Endothelial cell of umbilical vein (primary cell): ENCODE results near the gene CACNA2D2. TPM values are rescaled to one million over a fixed set of nuclear protein-coding genes. Genes with fewer than 3 reads are reported as not detected.

Experiments
- BruUV-seq: library from RNA; stranded (reverse); fragments of 400-500 nt; replicated peaks from 2 replicates; lab custom pipeline; 2021; lab: Mats Ljungman, UMichigan
- CTCF ChIA-PET: fragments of 300-600, 350-600 bp; sonication (Branson Sonifier 250); formaldehyde crosslinking; loops from one replicate; lab custom pipeline; 2021; ENCODE audit warnings: antibody characterized with exemption, inconsistent platforms; lab: Charles Lee
- POLR2A ChIA-PET: fragments of 300-600, 350-600 bp; sonication (Branson Sonifier 250); formaldehyde crosslinking; loops from one replicate; lab custom pipeline; 2021; ENCODE audit warnings: antibody characterized with exemption, inconsistent platforms; lab: Charles Lee
- DNase-seq: peaks from one replicate; pipeline ENCODE4 v3.0.0-alpha.2; 2011; ENCODE audit warnings: low read depth, low spot score
- FAIRE-seq: peaks from 2 replicates; lab custom pipeline; 2011; peaks lifted over from hg19 to GRCh38; lab: Jason Lieb, UNC
- H2AFZ ChIP-seq: 2 replicates; pipeline ENCODE4 v1.6.0; 2012; ENCODE audit warnings: low read depth, low read length, control low read depth, inconsistent platforms
- H3K27ac ChIP-seq: 2 replicates; pipeline ENCODE4 v1.5.1; 2011; ENCODE audit warnings: low read depth, mild to moderate bottlenecking, control low read depth, low read length, moderate library complexity; ENCODE audit not compliant: insufficient read depth
- H3K27me3 ChIP-seq, 2 experiments: 2 replicates each; pipeline versions ENCODE4 v1.6.0 to v1.6.1; 2011; ENCODE audit warnings: low read length in 2 of 2, mixed read lengths in 1 of 2; ENCODE audit not compliant: control insufficient read depth in 2 of 2, insufficient read depth in 2 of 2
- H3K36me3 ChIP-seq, 2 experiments: 2 replicates in 1 of 2; 3 replicates in 1 of 2; pipeline ENCODE4 v1.5.1; 2011; ENCODE audit warnings: low read length in 2 of 2, mild to moderate bottlenecking in 1 of 2, moderate library complexity in 1 of 2; ENCODE audit not compliant: control insufficient read depth in 2 of 2, insufficient read depth in 2 of 2; ENCODE audit errors: extremely low read depth in 1 of 2
- H3K4me1 ChIP-seq: 3 replicates; pipeline ENCODE4 v1.5.1; 2011; ENCODE audit warnings: mild to moderate bottlenecking, low read length; ENCODE audit not compliant: control insufficient read depth, insufficient read depth; ENCODE audit errors: extremely low read depth
- H3K4me2 ChIP-seq: 2 replicates; pipeline ENCODE4 v1.6.1; 2011; ENCODE audit warnings: low read length, control low read depth, mixed read lengths; ENCODE audit not compliant: insufficient read depth
- H3K4me3 ChIP-seq, 3 experiments: fragments of 200-600 bp in 1 of 3; sonication (generic), shearing (Covaris generic) in 1 of 3; replicated peaks in 1 of 3; 2 replicates each; pipeline ENCODE4 v1.5.1; 2011 to 2016; ENCODE audit warnings: control low read depth in 3 of 3, low read length in 3 of 3, mild to moderate bottlenecking in 2 of 3, inconsistent platforms in 1 of 3, low read depth in 1 of 3, moderate library complexity in 1 of 3; ENCODE audit not compliant: insufficient read depth in 1 of 3
- H3K79me2 ChIP-seq: 2 replicates; pipeline ENCODE4 v1.6.0; 2012; ENCODE audit warnings: low read length, inconsistent platforms; ENCODE audit not compliant: control insufficient read depth, insufficient read depth
- H3K9ac ChIP-seq: replicated peaks from 2 replicates; pipeline ENCODE3; 2011; ENCODE audit warnings: low read length, control low read depth; ENCODE audit not compliant: insufficient read depth; ENCODE audit errors: extremely low read depth
- H3K9me1 ChIP-seq: replicated peaks from 3 replicates; pipeline ENCODE4 v1.6.0; 2011; ENCODE audit warnings: mild to moderate bottlenecking, low read length; ENCODE audit not compliant: control insufficient read depth, insufficient read depth; ENCODE audit errors: extremely low read depth
- H3K9me3 ChIP-seq: replicated peaks from 2 replicates; pipeline ENCODE4 v1.5.1; 2012; ENCODE audit warnings: low read length, inconsistent platforms; ENCODE audit not compliant: control insufficient read depth, insufficient read depth
- H4K20me1 ChIP-seq: replicated peaks from 2 replicates; pipeline ENCODE3; 2011; ENCODE audit warnings: mild to moderate bottlenecking, low read length; ENCODE audit not compliant: control insufficient read depth, insufficient read depth; ENCODE audit errors: extremely low read depth
- EZH2 ChIP-seq: IDR thresholded peaks from 2 replicates; pipeline ENCODE4 v1.6.1; 2012; ENCODE audit warnings: borderline replicate concordance, low read depth, mild to moderate bottlenecking, moderate library complexity, low read length, inconsistent platforms; ENCODE audit not compliant: severe bottlenecking
- FOS ChIP-seq: IDR thresholded peaks from 2 replicates; pipeline ENCODE4 v1.6.1; 2011; ENCODE audit warnings: mild to moderate bottlenecking, low read length, moderate library complexity, borderline replicate concordance; ENCODE audit not compliant: insufficient read depth
- GATA2 ChIP-seq: IDR thresholded peaks from 2 replicates; pipeline ENCODE4 v1.7.0; 2011; ENCODE audit warnings: low read depth, mild to moderate bottlenecking, moderate library complexity, mixed read lengths, low read length; ENCODE audit not compliant: insufficient read length, insufficient read depth
- JUN ChIP-seq: IDR thresholded peaks from 2 replicates; pipeline ENCODE4 v1.6.1; 2011; ENCODE audit warnings: borderline replicate concordance, low read depth; ENCODE audit not compliant: insufficient read length, insufficient read depth
- MYC ChIP-seq: IDR thresholded peaks from one replicate; pipeline ENCODE4 v1.6.1; 2011; ENCODE audit warnings: mild to moderate bottlenecking, low read depth, low read length
- POLR2A ChIP-seq: IDR thresholded peaks from 2 replicates; pipeline ENCODE4 v1.6.1; 2012; ENCODE audit warnings: low read depth, mild to moderate bottlenecking, control low read depth, low read length
- POLR2AphosphoS5 ChIP-seq: IDR thresholded peaks from 2 replicates; pipeline ENCODE4 v1.6.1; 2012; ENCODE audit warnings: low read depth, mild to moderate bottlenecking, control low read depth, low read length, moderate library complexity; ENCODE audit not compliant: insufficient read depth
- dilution Hi-C: fragments of 300-500 bp; cut with MboI; formaldehyde crosslinking; loops from one replicate; pipeline ENCODE4 v1.15.0; 2019; ENCODE audit warnings: low sequenced_read_pairs; ENCODE audit not compliant: extremely low pct_ligation_motif_present
- intact Hi-C: fragments of 100-400 bp; cut with micrococcal nuclease; formaldehyde crosslinking; loops from one replicate; pipeline ENCODE4 v1.10.0; 2022
- polyA plus RNA-seq, 4 experiments: library from polyadenylated mRNA; depleted of rRNA in 3 of 4; stranded (reverse) in 3 of 4; unstranded in 1 of 4; fragments of >200 nt; gene quantifications; 2 replicates each; pipeline versions ENCODE4 v1.2.1 to v1.2.3, GENCODE V29; 2011 to 2012; ENCODE audit warnings: missing spikeins in 1 of 4
- total RNA-seq: library from RNA; stranded (reverse); gene quantifications from 2 replicates; pipeline ENCODE4 v1.2.3, GENCODE V29; 2021
- TF ChIP-seq, protein P1 (sequence below): IDR thresholded peaks from 2 replicates; pipeline ENCODE4 v1.6.1; 2011; ENCODE audit not compliant: insufficient read depth, insufficient read length
- TF ChIP-seq, protein P2 (sequence below), 2 donors: IDR thresholded peaks; 1 replicate in 1 of 2; 2 replicates in 1 of 2; pipeline ENCODE4 v1.5.1; 2011; ENCODE audit warnings: low read length in 2 of 2, mild to moderate bottlenecking in 2 of 2, moderate library complexity in 2 of 2, control low read depth in 1 of 2, inconsistent platforms in 1 of 2, low read depth in 1 of 2; ENCODE audit not compliant: insufficient read depth in 1 of 2; ENCODE audit errors: extremely low read depth in 1 of 2

The CACNA2D2 gene
- total and polyA plus RNA-seq, 2 donors (not counting 3 experiments of a cell fraction or from before 2014, with no cell fraction given), result 0.15 TPM; not detected in 1

DNA sequence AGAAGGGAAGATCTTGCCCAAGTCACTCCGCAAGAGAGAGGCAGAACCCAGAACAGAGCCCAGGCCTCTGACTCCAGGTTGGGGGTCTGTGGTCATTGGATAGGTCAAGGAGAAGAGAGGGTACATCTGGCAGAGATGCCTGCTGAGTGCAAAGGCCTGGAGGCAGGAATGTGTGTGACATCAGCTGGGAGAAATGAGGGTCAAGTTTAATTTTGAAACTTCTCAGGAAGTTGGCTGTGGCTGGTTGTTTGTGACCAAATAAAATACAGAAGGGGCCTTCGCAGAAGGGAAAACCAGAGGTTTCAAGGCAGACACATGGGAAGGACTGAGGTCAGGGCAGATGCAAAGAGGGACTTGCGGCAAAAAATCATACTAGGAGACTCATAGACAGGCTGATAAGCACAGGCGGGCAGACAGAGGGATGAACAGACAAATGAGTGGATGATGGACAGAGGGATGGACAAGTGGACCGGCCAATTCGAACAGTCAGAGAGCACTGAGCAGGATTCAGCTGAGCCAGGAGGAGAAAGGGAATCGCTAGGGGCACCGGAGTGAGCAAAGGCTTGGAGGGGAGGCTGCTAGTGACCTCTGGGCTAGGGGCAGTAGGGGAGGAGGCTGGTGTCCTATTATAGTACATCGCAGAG lies 28.8 kb upstream of the CACNA2D2 start:
- TF ChIP-seq JUN (no peak), POLR2A (no peak), POLR2AphosphoS5 (no peak), EZH2 (no peak), MYC (no peak), FOS (no peak), GATA2 (no peak)
- TF ChIP-seq, protein P1, sequence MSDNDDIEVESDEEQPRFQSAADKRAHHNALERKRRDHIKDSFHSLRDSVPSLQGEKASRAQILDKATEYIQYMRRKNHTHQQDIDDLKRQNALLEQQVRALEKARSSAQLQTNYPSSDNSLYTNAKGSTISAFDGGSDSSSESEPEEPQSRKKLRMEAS, result no peak
- CTCF ChIA-PET, result interaction anchor here (1.1 kb wide), 1 partner anchor 10 kb away, joined by 5 read pairs; no protein-coding TSS in a partner anchor
- intact Hi-C loops (no loop called here), dilution Hi-C loops (no loop called here)
- no TSS peak for BruUV-seq
- no peak overlapping the region for H3K4me2 ChIP-seq
- no peaks in the 10 kb centered on the region for H3K4me1 ChIP-seq
- FAIRE-seq (no peak), DNase-seq (no peak)
- no peaks in the 10 kb centered on the region for H3K9me3 ChIP-seq
- no peak overlapping the region for H3K4me3 ChIP-seq
- no peaks in the 10 kb centered on the region for H3K9me1 ChIP-seq
- no peaks in the 10 kb centered on the region for H4K20me1 ChIP-seq
- no peaks in the 10 kb centered on the region for H3K36me3 ChIP-seq
- H3K79me2 ChIP-seq, result no peaks in the 10 kb centered on the region
- H3K27me3 ChIP-seq, result peaks cover 15 to 25% of the 10 kb centered on the region in 2 experiments
- H3K9ac ChIP-seq, result no peak overlapping the region
- no peak overlapping the region for H2AFZ ChIP-seq
- POLR2A ChIA-PET, result no interaction called here
- no peak overlapping the region for H3K27ac ChIP-seq

DNA sequence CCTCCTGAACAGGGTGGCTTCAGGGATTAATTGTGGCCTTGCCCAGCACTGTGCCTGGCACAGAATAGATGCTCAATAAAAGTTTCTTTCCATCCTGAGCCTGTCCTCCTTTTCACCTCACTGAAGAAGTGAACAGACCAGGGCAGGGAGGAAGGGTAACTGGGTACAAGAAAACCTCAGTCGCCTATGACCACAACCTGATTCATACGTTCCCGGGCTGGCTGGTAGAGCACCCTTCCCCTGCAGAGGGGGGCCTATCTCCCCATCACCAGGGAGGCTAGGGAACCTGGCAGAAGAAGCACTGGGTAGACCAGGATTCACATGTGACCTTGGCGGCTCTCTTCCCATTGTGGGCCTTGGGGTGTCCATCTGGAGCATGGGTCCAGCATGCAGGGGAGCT lies 27.8 kb upstream of the CACNA2D2 start:
- ChIA-PET CTCF (interaction anchor here (1.1 kb wide), 1 partner anchor 11 kb away, joined by 5 read pairs; no protein-coding TSS in a partner anchor), POLR2A (no interaction called here)
- FAIRE-seq, result no peak
- Histone ChIP-seq H3K9ac (no peak overlapping the region), H3K36me3 (no peaks in the 10 kb centered on the region), H3K9me3 (no peaks in the 10 kb centered on the region), H3K4me1 (no peaks in the 10 kb centered on the region), H2AFZ (no peak overlapping the region), H3K27me3 (peaks cover 15 to 25% of the 10 kb centered on the region in 2 experiments), H3K27ac (no peak overlapping the region), H3K4me2 (no peak overlapping the region), H3K9me1 (no peaks in the 10 kb centered on the region), H4K20me1 (no peaks in the 10 kb centered on the region), H3K4me3 (no peak overlapping the region), H3K79me2 (no peaks in the 10 kb centered on the region)
- intact Hi-C loops (no loop called here), dilution Hi-C loops (no loop called here)
- no peak for DNase-seq
- no TSS peak for BruUV-seq
- TF ChIP-seq MYC (no peak), POLR2AphosphoS5 (no peak), GATA2 (no peak), JUN (no peak), EZH2 (no peak), POLR2A (no peak), FOS (no peak)
- TF ChIP-seq, protein P2, sequence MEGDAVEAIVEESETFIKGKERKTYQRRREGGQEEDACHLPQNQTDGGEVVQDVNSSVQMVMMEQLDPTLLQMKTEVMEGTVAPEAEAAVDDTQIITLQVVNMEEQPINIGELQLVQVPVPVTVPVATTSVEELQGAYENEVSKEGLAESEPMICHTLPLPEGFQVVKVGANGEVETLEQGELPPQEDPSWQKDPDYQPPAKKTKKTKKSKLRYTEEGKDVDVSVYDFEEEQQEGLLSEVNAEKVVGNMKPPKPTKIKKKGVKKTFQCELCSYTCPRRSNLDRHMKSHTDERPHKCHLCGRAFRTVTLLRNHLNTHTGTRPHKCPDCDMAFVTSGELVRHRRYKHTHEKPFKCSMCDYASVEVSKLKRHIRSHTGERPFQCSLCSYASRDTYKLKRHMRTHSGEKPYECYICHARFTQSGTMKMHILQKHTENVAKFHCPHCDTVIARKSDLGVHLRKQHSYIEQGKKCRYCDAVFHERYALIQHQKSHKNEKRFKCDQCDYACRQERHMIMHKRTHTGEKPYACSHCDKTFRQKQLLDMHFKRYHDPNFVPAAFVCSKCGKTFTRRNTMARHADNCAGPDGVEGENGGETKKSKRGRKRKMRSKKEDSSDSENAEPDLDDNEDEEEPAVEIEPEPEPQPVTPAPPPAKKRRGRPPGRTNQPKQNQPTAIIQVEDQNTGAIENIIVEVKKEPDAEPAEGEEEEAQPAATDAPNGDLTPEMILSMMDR (IDR thresholded peaks at IDR 0.05; ENCODE audit: extremely low read depth in 1 of 2, insufficient read depth in 1 of 2, low read depth in 1 of 2, low read length in 2 of 2), result no peak
- TF ChIP-seq, protein P1, result no peak
